ENCODE measurements around the gene FAM53A.

FAM53A gene, protein sequence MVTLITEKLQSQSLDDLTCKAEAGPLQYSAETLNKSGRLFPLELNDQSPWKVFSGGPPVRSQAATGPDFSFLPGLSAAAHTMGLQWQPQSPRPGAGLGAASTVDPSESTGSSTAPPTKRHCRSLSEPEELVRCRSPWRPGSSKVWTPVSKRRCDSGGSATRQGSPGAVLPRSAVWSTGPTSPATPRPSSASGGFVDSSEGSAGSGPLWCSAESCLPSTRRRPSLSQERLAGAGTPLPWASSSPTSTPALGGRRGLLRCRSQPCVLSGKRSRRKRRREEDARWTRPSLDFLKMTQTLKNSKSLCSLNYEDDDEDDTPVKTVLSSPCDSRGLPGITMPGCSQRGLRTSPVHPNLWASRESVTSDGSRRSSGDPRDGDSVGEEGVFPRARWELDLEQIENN

DNA sequence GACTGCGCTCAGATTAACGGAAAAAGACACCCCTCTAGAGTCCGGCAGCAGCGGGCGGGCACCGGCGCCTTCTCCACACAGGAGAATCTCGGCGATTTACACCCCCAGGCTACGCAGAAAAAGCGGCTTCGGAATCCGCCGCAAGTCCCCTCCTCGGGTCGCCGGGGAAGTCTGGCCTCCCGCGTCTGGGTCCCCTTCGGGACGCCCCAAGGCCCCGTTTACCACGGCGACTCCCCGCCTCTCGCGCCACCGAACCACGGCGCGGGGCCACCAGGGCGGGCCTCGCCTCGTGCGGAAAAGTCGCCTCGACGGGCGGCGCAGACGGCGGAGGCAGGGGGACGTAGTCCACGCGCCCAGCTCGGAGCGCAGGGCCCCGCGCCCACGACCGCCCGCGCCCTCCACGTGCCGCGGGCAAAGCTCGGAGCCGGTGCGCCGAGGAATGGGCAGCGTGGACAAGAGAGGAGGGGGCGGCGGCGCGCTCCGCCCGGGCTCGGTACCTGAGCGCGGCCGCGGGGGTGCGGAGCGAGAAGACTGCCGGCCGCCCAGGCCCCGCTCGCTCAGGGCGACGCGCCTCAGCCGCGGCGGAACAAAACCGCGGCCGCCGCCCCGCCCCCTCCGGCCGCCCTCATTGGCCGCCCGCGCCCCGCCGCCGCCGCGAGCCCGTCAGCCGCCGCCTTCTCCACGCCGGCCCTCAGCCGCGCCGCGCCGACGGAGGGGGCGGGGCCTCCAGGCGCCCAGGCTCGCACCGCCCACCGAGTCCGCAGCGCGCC, at the start of gene FAM53A:
Gene FAM53A (minus strand): TSS at position 578 of the 770 bp plus-strand sequence. CDS start 15,572 bp downstream, outside the sequence.
- peak; percentile 16 to 92 for DNase-seq (ENCODE audit: low read depth in 2 of 2)

- DNase-seq (ENCODE audit: low read depth in 2 of 2): no peak
Measured at GRCh38 chr4:1732911-1733310, 48.8 kb upstream of the FAM53A start.

GRCh38 chr4:1731180-1731579, 47.1 kb upstream of the FAM53A start:
- DNase-seq (ENCODE audit: low read depth in 2 of 2): no peak

DNA sequence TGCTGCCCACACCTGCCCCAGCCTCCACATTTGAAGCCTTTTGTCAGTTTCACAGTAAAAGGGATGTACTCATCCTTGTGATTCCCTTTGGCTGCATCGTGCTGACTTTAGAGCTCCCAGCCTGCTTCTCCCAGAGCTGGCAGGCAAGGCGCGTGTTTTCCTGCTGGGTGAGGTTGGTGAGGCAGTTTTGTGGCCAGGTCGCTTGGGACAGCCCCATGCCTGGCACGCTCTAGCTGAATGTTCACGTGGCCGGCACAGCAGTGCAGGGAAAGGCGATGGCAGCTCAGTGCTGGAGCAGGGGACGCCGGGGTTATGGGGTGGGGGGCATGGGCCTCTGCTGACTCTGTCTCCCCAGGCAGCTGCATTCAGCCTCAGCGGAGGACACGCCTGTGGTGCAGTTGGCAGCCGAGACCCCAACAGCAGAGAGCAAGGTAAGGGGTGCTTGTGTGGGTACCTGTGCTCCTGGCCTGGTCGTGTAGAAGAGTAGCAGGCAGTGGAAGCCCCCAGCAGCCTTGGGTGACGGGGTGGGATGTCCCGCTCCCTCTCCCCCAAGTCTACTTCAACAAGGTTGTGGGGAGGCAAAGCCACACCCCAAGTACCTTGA, 46.5 kb upstream of the FAM53A start:
- DNase-seq (ENCODE audit: low read depth in 2 of 2): no peak

- no peak for DNase-seq (ENCODE audit: low read depth in 2 of 2)
Measured at GRCh38 chr4:1728061-1728980, 44.2 kb upstream of the FAM53A start.

- DNase-seq (ENCODE audit: low read depth in 2 of 2): no peak
Measured at GRCh38 chr4:1727117-1728031, 43.3 kb upstream of the FAM53A start.

GRCh38 chr4:1726146-1726934, 42.2 kb upstream of the FAM53A start:
- peak; percentile 83 to 90 for DNase-seq (ENCODE audit: low read depth in 2 of 2)

- DNase-seq (ENCODE audit: low read depth in 2 of 2): no peak
Measured at GRCh38 chr4:1725521-1725920, 41.4 kb upstream of the FAM53A start.

DNA sequence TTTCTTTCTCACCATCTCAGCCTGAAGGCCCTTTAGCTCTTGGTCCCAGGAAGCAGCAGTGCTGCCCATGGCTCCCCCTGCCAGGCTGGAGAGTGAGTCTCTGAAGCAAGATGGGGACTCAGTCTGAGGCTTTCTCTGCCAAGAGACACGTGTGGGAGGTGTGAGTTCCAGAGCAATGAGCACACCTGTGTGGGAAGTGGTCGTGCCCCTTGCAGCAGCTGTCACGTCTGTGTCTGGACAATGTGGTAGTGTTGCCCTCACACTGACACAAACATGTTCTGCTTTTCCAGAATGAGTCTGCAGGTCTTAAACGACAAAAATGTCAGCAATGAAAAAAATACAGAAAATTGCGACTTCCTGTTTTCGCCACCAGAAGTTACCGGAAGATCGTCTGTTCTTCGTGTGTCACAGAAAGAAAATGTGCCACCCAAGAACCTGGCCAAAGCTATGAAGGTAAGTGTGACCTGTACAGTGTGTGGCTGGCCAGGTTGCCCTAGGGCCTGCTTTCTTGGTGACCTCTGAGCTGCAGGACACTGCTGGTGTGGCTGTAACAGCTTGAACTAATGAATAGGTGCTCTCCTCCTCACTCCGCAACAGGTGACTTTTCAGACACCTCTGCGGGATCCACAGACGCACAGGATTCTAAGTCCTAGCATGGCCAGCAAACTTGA, 39.2 kb upstream of the FAM53A start:
- DNase-seq (ENCODE audit: low read depth in 2 of 2): peak in 1 of 2 donors; percentile 40

DNA sequence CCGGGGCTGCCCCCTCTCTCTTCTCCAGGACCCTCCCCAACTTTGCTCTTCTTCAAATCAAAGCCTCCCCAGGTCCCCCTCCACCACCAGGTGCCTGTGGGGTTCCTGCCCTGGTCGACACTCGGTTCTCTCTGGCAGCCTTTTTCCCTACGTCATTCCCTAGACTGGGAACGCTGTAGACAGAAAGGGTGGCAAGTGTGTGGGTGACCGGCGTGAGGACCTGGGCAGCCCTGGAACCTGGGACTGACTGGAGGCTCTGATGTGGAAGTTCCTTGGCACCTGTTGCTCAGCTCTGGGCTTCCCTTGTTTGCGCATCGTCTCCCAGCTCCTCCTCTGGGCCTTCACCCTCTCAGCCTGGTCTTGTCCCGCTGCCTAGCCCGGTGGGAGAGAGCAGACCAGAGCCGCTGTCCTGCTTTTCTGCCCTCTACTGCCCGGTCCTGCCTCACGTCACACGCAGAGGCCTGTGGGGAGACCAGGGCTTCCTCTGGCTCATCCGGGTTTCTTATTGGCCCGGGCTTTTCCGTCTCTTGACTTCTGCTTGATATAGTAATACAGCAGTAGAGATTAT, 38.5 kb upstream of the FAM53A start:
- DNase-seq (ENCODE audit: low read depth in 2 of 2): no peak

- DNase-seq (ENCODE audit: low read depth in 2 of 2): no peak
Measured at GRCh38 chr4:1721666-1722550, 37.8 kb upstream of the FAM53A start.

DNA sequence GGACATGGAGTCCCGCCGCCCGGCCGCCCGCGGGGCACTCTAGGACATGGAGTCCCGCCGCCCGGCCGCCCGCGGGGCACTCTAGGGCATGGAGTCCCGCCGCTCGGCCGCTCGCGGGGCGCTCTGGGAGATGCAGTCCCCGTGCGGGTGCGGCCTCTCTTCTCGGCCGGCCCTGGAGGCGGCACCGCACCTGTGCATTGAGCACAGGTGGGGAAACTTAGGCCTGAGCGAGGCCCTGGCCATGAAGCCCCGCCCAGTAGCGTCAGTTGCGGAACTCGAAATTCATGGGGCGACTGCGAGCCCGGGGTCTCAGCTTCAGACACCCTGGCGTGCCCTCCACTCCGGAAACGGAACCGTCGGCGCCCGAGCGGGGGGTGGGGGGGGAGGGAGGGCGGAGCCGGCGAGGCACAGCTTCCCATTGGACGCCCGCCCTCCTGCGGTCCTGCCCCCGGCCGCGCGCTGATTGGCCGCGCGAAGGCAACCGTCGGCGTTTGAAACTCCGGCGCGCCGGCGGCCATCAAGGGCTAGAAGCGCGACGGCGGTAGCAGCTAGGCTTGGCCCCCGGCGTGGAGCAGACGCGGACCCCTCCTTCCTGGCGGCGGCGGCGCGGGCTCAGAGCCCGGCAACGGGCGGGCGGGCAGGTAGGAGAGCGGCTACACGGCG, 37.0 kb upstream of the FAM53A start, which contains the start of the genes TACC3 and TMEM129:
Gene TACC3 (plus strand): TSS at position 519 of the 663 bp plus-strand sequence. CDS start 1,901 bp downstream, outside the sequence.
Gene TMEM129 (minus strand): TSS at position 321 of the 663 bp plus-strand sequence. CDS start 486 bp downstream, outside the sequence.
- DNase-seq (ENCODE audit: low read depth in 2 of 2): peak; percentile 87 to 92

DNA sequence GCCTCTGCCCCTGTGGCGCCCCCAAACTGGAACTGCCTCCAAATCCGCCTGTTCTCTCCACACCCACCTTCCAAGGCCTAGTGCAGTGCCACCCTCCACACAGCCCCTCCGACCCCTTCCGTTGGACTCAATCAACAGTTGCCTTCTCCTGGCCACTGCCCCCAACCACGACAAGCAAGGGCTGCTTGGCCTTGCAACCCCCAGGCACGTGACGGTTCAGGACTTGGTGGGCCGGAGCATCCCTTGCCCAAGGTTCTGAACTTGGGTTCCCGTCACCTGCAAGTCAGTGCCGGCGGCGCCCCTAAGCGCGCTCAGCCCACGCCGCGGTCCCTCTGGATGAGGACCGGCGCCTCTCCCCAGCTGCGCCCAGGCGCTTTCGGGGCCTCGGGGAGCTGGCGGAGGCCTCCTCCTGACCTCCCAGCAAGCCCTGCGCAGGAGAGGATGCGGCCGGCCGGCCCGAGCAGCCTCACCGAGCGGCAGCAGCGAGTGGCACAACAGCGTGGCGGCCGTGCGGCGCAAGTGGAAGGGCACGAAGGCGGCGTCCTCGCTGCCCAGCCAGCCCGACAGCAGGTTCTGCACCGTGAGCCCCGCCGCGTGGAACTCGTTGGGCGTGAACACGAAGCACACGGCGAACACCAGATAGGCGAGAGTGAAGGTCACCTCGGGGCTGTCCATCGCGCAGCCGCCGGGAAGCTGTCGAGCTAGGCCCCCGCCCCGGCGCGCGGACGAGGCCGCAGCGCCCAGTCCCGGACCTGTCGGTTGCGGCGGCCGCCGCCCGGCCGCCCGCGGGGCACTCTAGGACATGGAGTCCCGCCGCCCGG, 36.3 kb upstream of the FAM53A start:
- DNase-seq (ENCODE audit: low read depth in 2 of 2): no peak

- DNase-seq (ENCODE audit: low read depth in 2 of 2): no peak
Measured at GRCh38 chr4:1718095-1718850, 34.2 kb upstream of the FAM53A start.
